Measurements from ENCODE around the gene THTPA. TPM values are rescaled to one million over a fixed set of nuclear protein-coding genes. Genes with fewer than 3 reads are reported as not detected.

THTPA gene
- polyA plus RNA-seq, 4 donors, result 15.8 to 21.1 (median 17.3) TPM

DNA sequence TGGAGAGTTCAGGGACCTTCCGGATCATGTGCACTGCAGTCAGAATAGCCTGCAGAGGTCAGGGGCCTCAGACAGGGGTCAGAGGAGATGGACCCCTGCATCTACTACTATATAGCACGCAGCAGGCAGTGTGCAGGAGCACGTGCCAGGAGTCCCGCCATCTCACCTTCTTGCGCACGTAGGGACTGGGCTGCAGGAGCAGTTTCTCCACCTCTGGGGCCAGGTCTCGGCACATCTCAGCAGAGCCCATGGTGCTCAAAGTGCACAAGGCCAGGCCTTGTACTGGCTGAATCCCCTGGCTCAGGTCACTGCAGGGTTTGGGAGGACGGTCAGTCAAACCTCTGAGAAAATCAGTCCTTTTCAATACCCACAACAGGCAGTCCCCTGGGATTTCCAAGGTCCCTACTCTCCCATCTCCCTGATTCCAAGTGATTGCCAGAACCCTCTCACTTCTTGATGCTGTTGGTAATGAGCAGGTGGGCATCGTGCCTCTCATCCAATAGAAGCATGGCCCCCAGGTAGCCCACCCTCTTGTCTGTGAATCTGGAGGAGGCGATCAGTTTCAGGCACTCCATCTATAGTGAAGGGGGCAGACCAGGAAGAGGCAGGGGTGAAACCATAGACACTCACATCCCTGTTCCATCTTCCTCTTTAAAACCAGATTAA lies 10.2 kb downstream of the THTPA start:
- DNase-seq (ENCODE audit: low read depth in 4 of 4, low spot score in 3 of 4), result no peak

DNA sequence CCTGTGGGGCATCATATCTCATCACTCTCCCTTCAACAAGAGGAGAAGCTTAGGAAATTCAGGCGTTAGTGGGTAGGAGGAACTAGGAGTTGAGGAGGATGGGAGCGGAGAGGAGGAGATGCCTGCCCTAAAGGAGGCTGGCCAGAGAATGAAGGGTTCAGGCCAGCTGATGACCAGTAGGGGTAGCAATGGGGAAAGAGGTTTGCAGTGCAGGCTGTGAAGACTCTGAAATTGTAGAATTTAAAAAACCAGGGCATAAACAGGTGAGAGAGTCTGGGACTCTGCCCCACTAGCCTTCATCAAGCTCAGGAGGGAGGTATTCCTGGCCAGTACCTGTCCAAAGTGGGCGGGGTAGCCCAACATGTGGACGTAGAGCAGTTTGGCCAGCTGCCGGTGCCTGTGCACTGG lies 10.7 kb downstream of the THTPA start:
- no peak for DNase-seq (ENCODE audit: low read depth in 4 of 4, low spot score in 3 of 4)

DNA sequence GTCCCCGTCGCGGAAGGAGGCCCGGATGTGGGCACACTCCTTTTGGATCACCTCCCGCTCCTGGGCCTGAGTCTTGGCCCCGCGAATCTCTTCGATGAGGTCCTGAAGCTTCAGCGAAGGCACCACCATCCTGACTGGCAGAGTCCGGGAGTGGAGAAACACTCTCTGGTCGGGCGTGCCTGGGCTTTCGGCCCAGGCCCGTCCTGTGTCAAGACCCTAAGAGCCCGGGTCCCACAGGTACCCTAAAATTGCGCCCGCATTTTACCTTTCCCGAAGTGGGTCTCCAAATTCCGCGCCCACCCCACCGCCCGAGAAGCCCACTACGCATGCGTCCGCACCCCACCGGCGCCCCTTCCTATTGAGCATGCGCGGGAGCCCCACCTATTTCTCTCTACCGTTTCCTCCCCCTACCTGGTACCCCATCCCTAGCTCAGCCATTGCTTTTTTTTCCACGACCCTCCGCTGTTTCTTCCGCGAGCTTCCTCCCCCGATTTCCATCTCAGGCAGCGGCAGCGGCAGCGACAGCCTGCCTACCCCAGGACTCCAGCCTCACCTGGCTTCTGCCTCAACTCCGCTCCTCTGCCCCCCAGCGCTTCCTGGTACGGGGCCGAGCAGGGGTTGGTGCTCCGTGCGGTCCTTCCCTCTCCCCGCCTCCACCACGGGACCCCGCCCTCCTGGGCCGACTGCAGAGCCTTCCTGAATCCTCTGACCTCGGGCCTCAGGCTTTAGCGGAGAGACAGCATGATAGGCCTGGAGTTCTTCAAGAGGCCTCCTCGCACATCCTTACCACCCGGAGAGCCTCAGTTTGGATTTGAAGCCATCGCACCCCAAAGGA lies 11.3 kb downstream of the THTPA start, which contains the start of gene AP1G2:
AP1G2 (minus strand) TSS at position 606 of the 835 bp plus-strand sequence; CDS start at position 129, 477 bp downstream.
- DNase-seq (ENCODE audit: low read depth in 4 of 4, low spot score in 3 of 4), result peak in 2 of 4 donors; percentile 63 to 70

- no peak for DNase-seq (ENCODE audit: low read depth in 4 of 4, low spot score in 3 of 4)
Observed at GRCh38 chr14:23568021-23568599, 12.0 kb downstream of the THTPA start.

DNA sequence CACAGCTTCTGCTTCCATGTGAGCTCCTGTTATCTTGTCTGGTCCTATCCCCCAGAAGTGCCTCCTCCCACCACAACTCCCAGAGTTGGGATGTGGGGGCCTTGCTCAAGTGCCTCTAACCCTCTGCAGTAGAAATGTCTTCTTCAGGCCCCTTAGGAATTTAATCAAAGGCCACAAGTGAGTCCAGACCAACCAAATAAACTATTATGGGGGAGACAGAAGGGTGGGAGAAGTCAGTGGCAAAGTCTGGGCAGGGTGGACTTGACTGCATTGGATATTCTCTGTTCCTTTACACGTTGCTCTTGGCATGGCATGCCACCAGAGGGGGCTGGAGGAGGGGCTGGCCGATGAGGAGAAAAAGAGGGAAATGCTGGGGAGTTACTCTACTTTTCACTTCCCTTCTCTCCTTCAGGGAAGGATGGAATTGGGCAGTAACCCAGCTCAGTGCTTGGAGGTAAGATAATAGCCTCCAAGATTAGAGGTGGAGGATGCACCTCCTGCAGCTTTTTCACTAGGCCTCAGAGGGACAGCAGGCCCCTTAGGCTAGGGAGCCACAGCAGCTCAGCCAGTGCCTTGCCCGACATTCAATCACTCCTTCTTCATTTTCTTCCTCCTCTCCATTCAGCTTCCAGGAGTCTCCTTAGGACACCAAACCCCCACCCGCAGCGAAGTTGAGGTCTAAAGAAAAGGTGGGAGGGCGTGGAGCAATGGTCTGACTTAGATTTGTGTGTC lies 12.7 kb downstream of the THTPA start:
- DNase-seq (ENCODE audit: low read depth in 4 of 4, low spot score in 3 of 4), result no peak

GRCh38 chr14:23569443-23570151 lies 13.5 kb downstream of the THTPA start:
- DNase-seq (ENCODE audit: low read depth in 4 of 4, low spot score in 3 of 4), result no peak

DNA sequence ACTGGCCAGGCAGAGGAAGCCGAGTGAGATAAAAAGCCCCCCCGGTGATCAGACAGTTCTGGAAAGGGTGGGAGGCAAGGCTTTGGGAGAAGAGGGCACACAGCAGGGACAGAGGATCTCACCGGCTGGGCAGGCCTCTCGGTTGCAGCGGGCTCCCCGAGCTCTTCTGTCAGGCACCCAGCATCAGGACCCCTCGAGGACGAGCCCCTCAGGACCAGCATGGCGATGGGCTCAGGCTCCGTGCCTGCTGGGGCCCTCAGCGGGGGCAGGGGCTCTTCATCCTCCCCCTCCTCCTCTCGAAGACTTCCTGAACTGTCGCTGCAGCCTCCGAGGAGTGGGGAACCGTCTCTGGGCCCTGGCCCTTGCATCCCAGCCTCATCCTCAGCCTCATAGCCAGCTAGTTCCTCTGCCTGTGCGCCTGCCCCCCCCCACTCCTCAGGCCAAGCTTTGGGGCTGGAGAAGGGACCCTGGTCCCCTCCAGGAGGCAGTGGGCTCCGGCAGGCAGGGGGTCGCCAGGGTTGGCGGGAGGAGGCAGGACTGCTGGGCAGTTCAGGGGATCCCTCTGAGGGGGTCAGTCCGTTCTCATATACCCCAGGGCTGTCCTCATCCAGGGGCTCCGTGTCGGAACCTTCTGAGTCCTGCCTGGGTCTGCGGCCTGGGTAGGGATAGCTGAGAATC lies 14.9 kb downstream of the THTPA start:
- no peak for DNase-seq (ENCODE audit: low read depth in 4 of 4, low spot score in 3 of 4)

GRCh38 chr14:23571701-23572523 lies 15.8 kb downstream of the THTPA start:
- no peak for DNase-seq (ENCODE audit: low read depth in 4 of 4, low spot score in 3 of 4)

DNA sequence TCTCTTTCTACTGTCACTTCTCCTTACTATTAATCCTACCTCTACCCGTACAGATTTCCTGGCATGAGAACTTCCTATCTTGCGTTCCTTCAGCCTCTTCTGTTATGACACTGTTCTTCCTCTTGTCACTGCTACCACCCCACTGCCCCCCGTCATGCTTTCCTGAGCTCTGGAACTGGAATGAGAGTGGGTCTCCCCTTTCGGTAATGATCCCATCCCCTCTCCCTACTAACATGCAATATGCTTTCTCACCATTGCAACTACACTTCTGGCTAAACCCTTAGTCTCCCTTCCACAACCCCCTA lies 16.4 kb downstream of the THTPA start:
- no peak for DNase-seq (ENCODE audit: low read depth in 4 of 4, low spot score in 3 of 4)

DNA sequence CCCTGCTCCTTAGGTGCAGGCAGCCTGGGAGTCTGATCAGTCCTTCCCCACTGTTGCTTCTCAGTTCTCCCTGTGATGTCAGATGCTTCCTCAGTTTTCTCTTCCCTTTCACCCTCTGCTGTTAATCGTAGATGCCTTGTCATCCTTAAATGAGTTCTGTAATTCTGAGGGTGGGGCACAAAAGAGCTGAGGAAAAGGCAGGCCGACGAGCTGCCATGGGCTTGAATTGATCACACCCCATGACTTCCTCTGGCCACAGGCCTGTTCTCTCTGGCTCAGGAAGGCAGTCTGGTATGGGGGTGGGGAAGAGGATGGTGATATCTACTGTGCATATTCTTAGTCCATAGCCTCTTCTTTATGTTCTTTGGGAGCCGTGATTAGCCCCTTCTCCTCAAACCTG lies 16.8 kb downstream of the THTPA start:
- DNase-seq (ENCODE audit: low read depth in 4 of 4, low spot score in 3 of 4), result no peak

DNA sequence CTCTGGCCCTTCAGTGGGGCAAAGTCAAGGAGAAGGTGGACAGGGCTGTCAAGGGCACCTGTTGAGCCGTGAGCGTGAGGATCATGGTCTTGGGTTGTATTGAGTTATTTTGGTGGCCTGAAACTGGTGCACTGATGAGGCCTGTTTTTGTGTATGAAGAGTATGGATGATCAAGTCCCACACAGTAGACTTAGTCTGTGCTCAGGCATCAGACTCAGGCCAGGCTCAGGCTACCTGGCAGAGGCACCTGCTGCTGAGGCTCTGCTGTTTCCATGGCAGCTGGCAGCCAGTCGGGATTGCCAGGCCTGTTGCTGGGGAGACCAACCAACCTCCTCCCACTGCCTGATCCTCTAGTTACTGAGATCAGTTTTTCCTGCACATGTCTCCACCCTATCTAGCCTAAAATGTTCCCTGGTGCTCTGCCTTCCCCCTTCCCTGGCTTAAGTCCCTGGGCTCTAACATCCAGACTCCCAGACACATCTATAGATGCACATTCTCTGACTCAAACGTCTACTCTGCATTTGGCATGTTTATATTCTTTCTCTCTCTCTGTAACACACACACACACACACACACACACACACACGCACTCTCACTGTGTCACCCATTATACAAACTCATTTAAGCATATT lies 17.4 kb downstream of the THTPA start:
- DNase-seq (ENCODE audit: low read depth in 4 of 4, low spot score in 3 of 4), result no peak

DNA sequence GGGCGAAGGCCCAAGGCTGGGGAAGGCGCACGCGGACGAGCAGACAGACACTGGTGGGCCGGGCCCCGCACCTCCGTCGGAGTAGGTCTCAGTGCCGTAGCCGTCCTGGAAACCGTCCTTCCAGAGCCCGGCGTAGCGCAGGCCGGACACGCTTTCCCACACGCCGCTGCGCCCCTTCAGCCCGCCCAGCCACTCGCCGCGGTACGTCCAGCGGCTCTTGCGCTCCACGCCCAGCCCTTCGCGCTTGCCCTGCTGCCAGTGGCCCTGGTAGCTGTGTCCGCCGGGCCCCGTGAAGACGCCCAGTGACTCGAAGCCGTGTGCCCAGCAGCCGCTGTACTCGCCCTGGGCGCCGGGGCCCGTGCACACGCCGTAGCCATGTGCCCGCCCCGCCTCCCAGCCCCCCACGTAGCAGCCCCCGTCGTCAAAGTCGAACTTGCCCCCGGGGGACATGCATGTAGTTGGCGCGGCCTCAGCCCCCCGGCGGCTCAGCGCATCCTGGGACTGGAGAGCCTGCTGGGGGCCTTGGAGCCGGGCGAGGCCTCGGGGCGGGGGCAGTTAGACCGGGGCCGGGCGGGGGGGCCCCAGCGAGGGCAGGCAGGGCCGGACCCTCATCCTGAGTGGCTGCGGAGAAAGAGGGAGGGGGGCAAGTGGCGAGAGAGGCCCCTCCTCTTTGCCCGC lies 21.1 kb downstream of the THTPA start:
- DNase-seq (ENCODE audit: low read depth in 4 of 4, low spot score in 3 of 4), result no peak

DNA sequence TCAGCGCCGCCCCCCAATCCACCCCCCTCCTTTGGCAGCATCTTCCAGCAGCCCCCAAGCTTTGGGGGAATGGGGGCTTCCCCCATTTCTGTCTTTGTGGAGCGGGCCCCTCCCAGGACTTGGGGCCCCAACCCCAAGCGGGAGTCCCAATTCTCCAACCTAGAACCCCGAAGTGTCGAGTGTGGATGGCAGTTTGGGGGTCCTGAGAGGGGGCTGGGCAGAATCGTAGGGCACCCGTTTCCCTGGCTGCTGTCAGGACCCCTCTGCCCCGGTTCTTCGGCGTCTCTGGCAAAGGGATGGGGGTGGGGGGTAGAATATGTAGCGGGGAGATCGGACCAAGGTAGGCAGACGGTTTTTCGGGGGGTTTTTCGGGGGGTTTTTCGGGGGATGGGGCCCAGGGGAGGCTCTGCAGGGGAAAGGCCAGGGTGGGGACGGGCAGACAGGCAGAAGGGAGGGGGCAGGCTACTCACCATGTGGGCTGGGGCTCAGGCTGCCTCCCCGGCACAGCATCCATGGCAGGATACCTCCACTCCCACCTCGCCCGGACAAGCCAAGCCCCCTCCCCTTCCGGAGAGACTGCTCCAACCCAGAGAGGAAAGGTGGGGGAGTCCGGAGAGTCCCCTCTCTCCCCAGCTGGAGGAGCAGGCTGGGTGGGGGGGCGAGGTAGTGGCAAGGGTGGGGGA lies 21.8 kb downstream of the THTPA start:
- DNase-seq (ENCODE audit: low read depth in 4 of 4, low spot score in 3 of 4), result no peak

DNA sequence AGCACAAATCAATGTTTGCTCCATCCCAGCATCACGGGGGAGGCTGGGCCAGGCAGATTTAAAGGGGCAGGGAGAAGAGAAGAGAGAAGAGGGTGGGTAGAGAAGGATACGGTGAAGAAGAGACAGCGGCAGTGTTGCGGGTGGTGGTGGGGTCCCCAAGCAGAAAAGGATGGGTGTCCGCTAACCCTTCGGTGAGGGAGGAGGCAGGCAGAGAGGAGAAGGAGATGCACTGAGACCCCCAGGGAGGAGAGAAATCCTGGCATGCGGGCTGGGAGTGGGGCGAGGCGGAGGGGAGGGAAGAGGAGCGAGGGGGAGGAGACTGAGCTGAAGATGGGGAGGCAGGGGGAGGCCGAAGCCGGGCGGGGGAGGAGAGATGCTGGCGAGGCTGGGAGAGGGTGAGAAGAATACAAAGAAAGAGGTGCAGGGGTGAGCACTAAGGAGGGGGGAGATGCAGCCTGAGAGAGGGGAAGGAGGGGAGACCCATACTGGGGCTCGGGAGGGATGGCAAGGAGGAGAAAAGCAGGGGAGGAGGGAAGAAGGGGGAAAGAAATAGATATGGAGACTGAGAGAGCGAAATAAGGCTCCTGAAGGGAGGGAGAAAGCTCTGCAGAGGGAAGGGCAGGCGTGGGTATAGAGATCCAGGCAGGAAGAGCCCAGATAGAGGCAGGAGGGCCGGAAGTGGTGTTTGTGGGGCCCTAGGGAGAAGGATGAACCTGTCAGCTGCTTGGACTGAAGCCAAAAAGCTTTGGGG lies 22.7 kb downstream of the THTPA start, which contains the start of gene JPH4:
JPH4 (minus strand) TSS at position 231 of the 751 bp plus-strand sequence. CDS start 1,337 bp downstream, outside the sequence.
- DNase-seq (ENCODE audit: low read depth in 4 of 4, low spot score in 3 of 4), result no peak

- no peak for DNase-seq (ENCODE audit: low read depth in 4 of 4, low spot score in 3 of 4)
Observed at GRCh38 chr14:23579311-23579630, 23.2 kb downstream of the THTPA start.

DNA sequence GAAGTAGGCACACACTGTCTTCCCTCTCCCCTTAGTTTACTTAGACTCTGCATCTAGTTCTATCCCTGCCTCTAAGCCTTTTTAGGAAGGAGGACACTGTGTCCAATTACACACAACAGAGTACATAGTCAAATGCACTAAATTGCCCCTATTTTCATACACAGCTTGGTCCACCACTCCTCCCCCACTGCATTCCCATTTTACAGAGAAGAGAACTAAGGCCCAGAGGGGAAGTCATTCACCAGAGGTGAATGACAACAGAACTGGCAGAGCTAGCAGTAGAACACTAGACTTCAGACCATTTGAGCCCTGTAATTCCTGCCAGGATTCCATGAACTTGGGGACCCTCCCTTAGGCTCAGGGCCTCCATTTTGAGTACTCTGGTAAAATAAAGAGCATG lies 23.7 kb downstream of the THTPA start:
- no peak for DNase-seq (ENCODE audit: low read depth in 4 of 4, low spot score in 3 of 4)
